H1 (cell line): ENCODE results near the gene PHKA2. TPM values are rescaled to one million over a fixed set of nuclear protein-coding genes. Genes with fewer than 3 reads are reported as not detected.

Experiments
- CTCF ChIA-PET: fragments of 300-600 bp; sonication (Branson Sonifier 250); formaldehyde crosslinking; loops from one replicate; lab custom pipeline; 2021; ENCODE audit not compliant: partially characterized antibody; lab: Charles Lee
- POLR2A ChIA-PET: fragments of 300-600 bp; sonication (Branson Sonifier 250); formaldehyde crosslinking; loops from one replicate; lab custom pipeline; 2021; ENCODE audit warnings: inconsistent platforms; ENCODE audit not compliant: partially characterized antibody; lab: Charles Lee
- DNase-seq, 2 experiments: peaks; one replicate each; pipeline versions ENCODE4 v3.0.0 to v3.0.0-alpha.2; 2010 to 2022; ENCODE audit warnings: low spot score in 2 of 2, low read depth in 1 of 2, mixed read lengths in 1 of 2
- FAIRE-seq: peaks from 2 replicates; lab custom pipeline; 2011; peaks lifted over from hg19 to GRCh38; lab: Jason Lieb, UNC
- H2AFZ ChIP-seq: 2 replicates; pipeline ENCODE4 v1.8.1; 2012; ENCODE audit warnings: low read length, inconsistent platforms
- H2AK5ac ChIP-seq: 2 replicates; pipeline ENCODE4 v1.6.1; 2013; ENCODE audit warnings: low read depth, low read length
- H2BK120ac ChIP-seq: replicated peaks from 2 replicates; pipeline ENCODE3; 2013; ENCODE audit warnings: low read depth, low read length, inconsistent platforms
- H2BK12ac ChIP-seq: 2 replicates; pipeline ENCODE4 v1.6.1; 2013; ENCODE audit warnings: low read depth, low read length
- H2BK15ac ChIP-seq: 2 replicates; pipeline ENCODE4 v1.6.1; 2013; ENCODE audit warnings: low read length
- H2BK20ac ChIP-seq: 2 replicates; pipeline ENCODE4 v1.6.1; 2013; ENCODE audit warnings: low read length
- H2BK5ac ChIP-seq: 2 replicates; pipeline ENCODE4 v1.6.1; 2013; ENCODE audit warnings: low read depth, low read length
- H3K14ac ChIP-seq: 2 replicates; pipeline ENCODE4 v1.6.1; 2013; ENCODE audit warnings: inconsistent platforms; ENCODE audit not compliant: insufficient read length
- H3K18ac ChIP-seq: 2 replicates; pipeline ENCODE4 v1.6.1; 2013; ENCODE audit warnings: low read length; ENCODE audit errors: extremely low read depth
- H3K23ac ChIP-seq: 2 replicates; pipeline ENCODE4 v1.6.1; 2013; ENCODE audit warnings: inconsistent platforms; ENCODE audit not compliant: insufficient read length
- H3K23me2 ChIP-seq: 2 replicates; pipeline ENCODE4 v1.6.1; 2013; ENCODE audit warnings: low read depth, low read length
- H3K27ac ChIP-seq: 2 replicates; pipeline ENCODE4 v1.6.1; 2011; ENCODE audit warnings: low read depth, low read length, inconsistent platforms
- H3K27me3 ChIP-seq, 4 experiments: replicated peaks in 1 of 4; 1 replicate in 1 of 4; 2 replicates in 3 of 4; pipeline versions ENCODE4 v1.6.1 to v1.8.1; 2011 to 2013; ENCODE audit warnings: low read length in 3 of 4, mild to moderate bottlenecking in 3 of 4, inconsistent platforms in 2 of 4, mixed read lengths in 2 of 4, moderate library complexity in 1 of 4; ENCODE audit not compliant: control insufficient read depth in 3 of 4, insufficient read depth in 3 of 4; ENCODE audit errors: extremely low read depth in 1 of 4
- H3K36me3 ChIP-seq, 4 experiments: 2 replicates each; pipeline versions ENCODE4 v1.6.1 to v1.8.1; 2011 to 2013; ENCODE audit warnings: mild to moderate bottlenecking in 4 of 4, low read length in 3 of 4, moderate library complexity in 2 of 4, control low read depth in 1 of 4, inconsistent platforms in 1 of 4; ENCODE audit not compliant: insufficient read depth in 4 of 4, control insufficient read depth in 2 of 4
- H3K4ac ChIP-seq: replicated peaks from 2 replicates; pipeline ENCODE3; 2013; ENCODE audit warnings: low read length, low read depth, mixed read lengths, inconsistent platforms; ENCODE audit not compliant: insufficient read length
- H3K4me1 ChIP-seq, 4 experiments: replicated peaks in 1 of 4; 1 replicate in 1 of 4; 2 replicates in 3 of 4; pipeline versions ENCODE4 v1.6.1 to v1.8.1; 2011 to 2013; ENCODE audit warnings: low read length in 3 of 4, inconsistent platforms in 2 of 4, mixed read lengths in 1 of 4; ENCODE audit not compliant: insufficient read depth in 4 of 4, control insufficient read depth in 3 of 4
- H3K4me2 ChIP-seq, 2 experiments: 2 replicates each; pipeline versions ENCODE4 v1.6.1 to v1.8.1; 2011 to 2013; ENCODE audit warnings: low read depth in 2 of 2, low read length in 2 of 2, control low read depth in 1 of 2, inconsistent platforms in 1 of 2, mild to moderate bottlenecking in 1 of 2; ENCODE audit not compliant: insufficient read depth in 1 of 2
- H3K4me3 ChIP-seq, 4 experiments: fragments of 200-600, 300-600 bp in 1 of 4; sonication (generic), shearing (Covaris generic), sonication (Bioruptor Twin) in 1 of 4; 2 replicates each; pipeline versions ENCODE4 v1.5.1 to v1.8.1; 2011 to 2016; ENCODE audit warnings: low read length in 4 of 4, low read depth in 3 of 4, control low read depth in 2 of 4, inconsistent platforms in 2 of 4, mild to moderate bottlenecking in 2 of 4, mixed read lengths in 1 of 4, moderate library complexity in 1 of 4; ENCODE audit not compliant: insufficient read depth in 2 of 4; ENCODE audit errors: extremely low read depth in 1 of 4
- H3K56ac ChIP-seq: replicated peaks from 2 replicates; pipeline ENCODE3; 2013; ENCODE audit warnings: low read depth, mild to moderate bottlenecking, mixed read lengths, low read length, inconsistent platforms; ENCODE audit not compliant: insufficient read length
- H3K79me1 ChIP-seq: 2 replicates; pipeline ENCODE4 v1.6.1; 2013; ENCODE audit warnings: low read depth, low read length, control low read depth
- H3K79me2 ChIP-seq, 2 experiments: 2 replicates each; pipeline versions ENCODE4 v1.6.1 to v1.8.1; 2012 to 2013; ENCODE audit warnings: low read length in 2 of 2, mild to moderate bottlenecking in 2 of 2, inconsistent platforms in 1 of 2; ENCODE audit not compliant: insufficient read depth in 2 of 2, control insufficient read depth in 1 of 2
- H3K9ac ChIP-seq, 4 experiments: replicated peaks in 1 of 4; 1 replicate in 1 of 4; 2 replicates in 3 of 4; pipeline versions ENCODE4 v1.6.1 to v1.8.1; 2011 to 2013; ENCODE audit warnings: low read depth in 3 of 4, low read length in 3 of 4, control low read depth in 2 of 4, mild to moderate bottlenecking in 2 of 4, moderate library complexity in 2 of 4, inconsistent platforms in 1 of 4; ENCODE audit errors: extremely low read depth in 1 of 4
- H3K9me3 ChIP-seq, 2 experiments: 2 replicates each; pipeline versions ENCODE4 v1.6.1 to v1.8.1; 2012 to 2013; ENCODE audit warnings: mild to moderate bottlenecking in 2 of 2, moderate library complexity in 2 of 2, control low read depth in 1 of 2, inconsistent platforms in 1 of 2, low read depth in 1 of 2, low read length in 1 of 2, mixed read lengths in 1 of 2; ENCODE audit not compliant: insufficient read depth in 2 of 2
- H4K20me1 ChIP-seq, 2 experiments: replicated peaks in 1 of 2; 2 replicates each; pipeline versions ENCODE3 to v1.8.1; 2011 to 2013; ENCODE audit warnings: inconsistent platforms in 2 of 2, low read length in 2 of 2, mild to moderate bottlenecking in 1 of 2; ENCODE audit not compliant: insufficient read depth in 2 of 2, control insufficient read depth in 1 of 2
- H4K5ac ChIP-seq: 2 replicates; pipeline ENCODE4 v1.6.1; 2013; ENCODE audit warnings: low read length, low read depth, mixed read lengths, inconsistent platforms; ENCODE audit not compliant: insufficient read length
- H4K8ac ChIP-seq: 2 replicates; pipeline ENCODE4 v1.8.0; 2013; ENCODE audit warnings: mild to moderate bottlenecking, moderate library complexity, low read length, inconsistent platforms; ENCODE audit not compliant: insufficient read depth; ENCODE audit errors: extremely low read depth
- H4K91ac ChIP-seq: replicated peaks from 2 replicates; pipeline ENCODE3; 2013; ENCODE audit warnings: low read length, mixed read lengths, inconsistent platforms; ENCODE audit not compliant: insufficient read length
- BACH1 ChIP-seq: IDR thresholded peaks from 2 replicates; pipeline ENCODE4 v1.6.1; 2012; ENCODE audit warnings: low read length, improper control_type of control experiment
- CBX8 ChIP-seq: fragments of 300-800, 300-1000 bp; sonication (generic); IDR thresholded peaks from 2 replicates; pipeline ENCODE4 v1.7.1; 2016; ENCODE audit warnings: low read depth, low read length, borderline replicate concordance
- EP300 ChIP-seq, 2 experiments: IDR thresholded peaks; 1 replicate in 1 of 2; 2 replicates in 1 of 2; pipeline ENCODE4 v1.6.1; 2011 to 2012; ENCODE audit warnings: low read depth in 2 of 2, low read length in 2 of 2, mild to moderate bottlenecking in 2 of 2, borderline replicate concordance in 1 of 2, inconsistent platforms in 1 of 2, moderate library complexity in 1 of 2
- EZH2 ChIP-seq: fragments of 200-600 bp; sonication (generic); IDR thresholded peaks from 2 replicates; pipeline ENCODE4 v1.7.1; 2012; ENCODE audit warnings: low read depth, mild to moderate bottlenecking, moderate library complexity, low read length, inconsistent platforms; ENCODE audit not compliant: severe bottlenecking
- HDAC2 ChIP-seq, 2 experiments: fragments of 300-600 bp in 1 of 2; sonication (generic) in 1 of 2; IDR thresholded peaks; 2 replicates each; pipeline ENCODE4 v1.6.1; 2011 to 2012; ENCODE audit warnings: low read depth in 2 of 2, low read length in 2 of 2, mild to moderate bottlenecking in 2 of 2, moderate library complexity in 2 of 2, borderline replicate concordance in 1 of 2, inconsistent platforms in 1 of 2
- MAX ChIP-seq: IDR thresholded peaks from 2 replicates; pipeline ENCODE4 v1.6.1; 2012; ENCODE audit warnings: inconsistent platforms
- RNF2 ChIP-seq: fragments of 200-900, 300-1000 bp; sonication (generic); IDR thresholded peaks from 2 replicates; pipeline ENCODE4 v1.7.1; 2016; ENCODE audit warnings: borderline replicate concordance, low read depth, mild to moderate bottlenecking, antibody characterized with exemption, low read length; ENCODE audit not compliant: poor library complexity, severe bottlenecking; ENCODE audit errors: missing control alignments
- SAP30 ChIP-seq: fragments of 300-600 bp; sonication (generic); IDR thresholded peaks from 2 replicates; pipeline ENCODE4 v1.7.1; 2012; ENCODE audit warnings: low read length, moderate library complexity, mild to moderate bottlenecking, inconsistent platforms; ENCODE audit not compliant: insufficient read depth, insufficient replicate concordance
- WGBS, 2 experiments: shearing (Covaris generic) in 1 of 2; methylation state at CpG; one replicate each; pipeline versions ENCODE4 v1.1.6 to v1.1.7; 2013 to 2015; ENCODE audit warnings: low lambda C conversion rate in 2 of 2, mixed read lengths in 2 of 2, inconsistent platforms in 1 of 2, low coverage in 1 of 2, missing lambda C conversion rate in 1 of 2; ENCODE audit not compliant: insufficient replicate concordance in 2 of 2, insufficient coverage in 1 of 2, insufficient read length in 1 of 2; ENCODE audit errors: extremely low coverage in 1 of 2, missing lambda C conversion rate in 1 of 2; 5-methylcytosine and 5-hydroxymethylcytosine counted together
- polyA plus RNA-seq, 7 experiments: library from polyadenylated mRNA; depleted of rRNA in 3 of 7; stranded (reverse) in 5 of 7; unstranded in 2 of 7; fragments of >200 nt in 5 of 7; fragments of 200-250 nt in 2 of 7; gene quantifications; 1 replicate in 5 of 7; 2 replicates in 1 of 7; 4 replicates in 1 of 7; pipeline versions ENCODE4 v1.2.1 to v1.2.3, GENCODE V29; 2011 to 2013; ENCODE audit warnings: missing spikeins in 2 of 7, mixed read lengths in 2 of 7
- total RNA-seq: library from RNA; stranded (reverse); fragmentation: NEBNext Ultra II Directional; extraction: Animal tissue kit (Norgen Biotek cat#: 25700); gene quantifications from 2 replicates; pipeline ENCODE4 v1.2.1, GENCODE V29; 2021

The PHKA2 gene
- total and polyA plus RNA-seq, 2 of the 8 experiments (the other 6 are each of a cell fraction or from before 2014, with no cell fraction given), result 28.1 to 35.8 TPM

- Histone ChIP-seq H3K4me3 (no peak overlapping the region), H2BK20ac (no peak overlapping the region), H3K4me1 (peaks cover 0 to 5% (median 2%) of the 10 kb centered on the region in 4 experiments; a peak in 4 of 7 replicates), H2BK15ac (no peak overlapping the region), H3K79me2 (no peaks in the 10 kb centered on the region), H2BK120ac (no peak overlapping the region), H3K18ac (no peak overlapping the region), H3K4ac (no peak overlapping the region), H4K8ac (no peak overlapping the region), H3K9me3 (no peaks in the 10 kb centered on the region), H3K27ac (no peak overlapping the region), H4K5ac (no peak overlapping the region), H4K20me1 (no peaks in the 10 kb centered on the region), H3K27me3 (no peaks in the 10 kb centered on the region), H3K4me2 (no peak overlapping the region), H2BK5ac (no peak overlapping the region), H3K56ac (no peak overlapping the region), H2AK5ac (no peak overlapping the region), H3K36me3 (no peaks in the 10 kb centered on the region; a peak in 1 of 8 replicates)
- DNase-seq (no peak), FAIRE-seq (no peak)
- CTCF ChIA-PET, result interaction anchor here (0.6 to 1.1 kb wide), 5 partner anchors 23 to 650 kb away, joined by 3 to 5 read pairs (median 4); no protein-coding TSS in a partner anchor
- WGBS, 2 experiments, result 93% methylated on average over 3 of the region's 3 CpGs; no CpG with 5 or more reads in 1 of the 2 experiments
- TF ChIP-seq CBX8, result no peak
- no peak for TF ChIP-seq EZH2
- TF ChIP-seq HDAC2 (IDR thresholded peaks at IDR 0.05; ENCODE audit: borderline replicate concordance in 1 of 2, low read depth in 2 of 2, low read length in 2 of 2), result no peak
- TF ChIP-seq RNF2, result no peak
- TF ChIP-seq EP300 (IDR thresholded peaks at IDR 0.05; ENCODE audit: borderline replicate concordance in 1 of 2, low read depth in 2 of 2, low read length in 2 of 2), result no peak
- TF ChIP-seq SAP30, result no peak
- no peak for TF ChIP-seq BACH1
- no peak for TF ChIP-seq MAX
- TF ChIP-seq, all 59 proteins: peak for 0
- Histone ChIP-seq H3K23me2 (no peaks in the 10 kb centered on the region), H3K9ac (no peak overlapping the region), H3K14ac (no peak overlapping the region), H3K79me1 (no peaks in the 10 kb centered on the region), H3K23ac (no peak overlapping the region), H2AFZ (no peak overlapping the region), H2BK12ac (no peak overlapping the region), H4K91ac (no peak overlapping the region)
- POLR2A ChIA-PET, result no interaction called here
These were observed 10.8 kb upstream of the PHKA2 start for GRCh38 chrX:18994713-18995112.
